SK-N-SH (cell line): ENCODE results near the gene TTC23.

Source experiments
- EP300 ChIP-seq, 2 experiments: IDR thresholded peaks; 2 replicates each; pipeline versions ENCODE4 v1.4.0 to v1.6.1; 2012; ENCODE audit warnings: borderline replicate concordance in 1 of 2, low read depth in 1 of 2, low read length in 1 of 2
- EZH2phosphoT487 ChIP-seq: fragments of 200-600 bp; sonication (generic); IDR thresholded peaks from 2 replicates; pipeline ENCODE4 v1.6.1; 2017; ENCODE audit warnings: low read depth, mixed run types, mild to moderate bottlenecking, antibody characterized with exemption, moderate library complexity, borderline replicate concordance
- GABPA ChIP-seq: IDR thresholded peaks from 2 replicates; pipeline ENCODE4 v1.4.0; 2012; ENCODE audit warnings: low read depth, mild to moderate bottlenecking
- MXI1 ChIP-seq: IDR thresholded peaks from 2 replicates; pipeline ENCODE4 v1.6.1; 2012; ENCODE audit warnings: mild to moderate bottlenecking, low read depth, low read length, improper control_type of control experiment
- POLR2AphosphoS5 ChIP-seq: IDR thresholded peaks from 2 replicates; pipeline ENCODE4 v1.6.1; 2012; ENCODE audit warnings: low read depth, low read length
- RAD21 ChIP-seq: IDR thresholded peaks from 2 replicates; pipeline ENCODE4 v1.6.1; 2012; ENCODE audit warnings: mild to moderate bottlenecking, low read length
- SIN3A ChIP-seq: IDR thresholded peaks from 2 replicates; pipeline ENCODE4 v1.6.1; 2012; ENCODE audit warnings: low read depth, mild to moderate bottlenecking, low read length, moderate library complexity, borderline replicate concordance
- SMC3 ChIP-seq: IDR thresholded peaks from 2 replicates; pipeline ENCODE4 v1.6.1; 2012; ENCODE audit warnings: low read depth, low read length, improper control_type of control experiment
- TAF1 ChIP-seq: IDR thresholded peaks from 2 replicates; pipeline ENCODE4 v1.6.1; 2012; ENCODE audit warnings: low read depth, mild to moderate bottlenecking, low read length, moderate library complexity, borderline replicate concordance
- TF ChIP-seq, protein P1 (sequence below): fragments of 200-600 bp; sonication (generic); IDR thresholded peaks from 2 replicates; pipeline ENCODE4 v1.6.1; 2017; ENCODE audit warnings: antibody characterized with exemption, mild to moderate bottlenecking, moderate library complexity
- TF ChIP-seq, protein P2 (sequence below): IDR thresholded peaks from 2 replicates; pipeline ENCODE4 v1.4.0; 2012; ENCODE audit warnings: low read depth, borderline replicate concordance
- TF ChIP-seq, protein P3 (sequence below): fragments of 150-350 bp; IDR thresholded peaks from 2 replicates; pipeline ENCODE4 v1.6.1; 2016; ENCODE audit warnings: mild to moderate bottlenecking, low read depth, low read length
- TF ChIP-seq, protein P4 (sequence below): IDR thresholded peaks from 2 replicates; pipeline ENCODE4 v1.6.1; 2012; ENCODE audit warnings: mild to moderate bottlenecking, low read depth, low read length, moderate library complexity

DNA sequence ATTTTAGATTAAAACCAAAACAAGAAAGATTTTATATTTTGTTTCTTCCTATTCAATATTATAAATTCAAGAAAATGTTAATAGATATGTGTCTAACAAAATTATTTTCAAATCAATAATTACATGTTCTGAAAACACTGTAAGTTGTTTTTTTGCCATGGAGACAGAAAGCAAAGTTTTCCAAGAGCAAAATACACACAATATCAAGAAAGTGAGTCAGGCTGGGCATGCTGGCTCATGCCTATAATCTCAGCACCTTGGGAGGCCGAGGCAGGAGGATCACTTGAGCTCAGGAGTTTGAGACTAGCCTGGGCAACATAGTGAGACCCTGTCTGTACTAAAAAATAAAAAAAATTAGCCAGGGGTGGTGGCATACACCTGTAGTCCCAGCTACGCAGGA lies 71.7 kb downstream of the TTC23 start:
- TF ChIP-seq, protein P1, sequence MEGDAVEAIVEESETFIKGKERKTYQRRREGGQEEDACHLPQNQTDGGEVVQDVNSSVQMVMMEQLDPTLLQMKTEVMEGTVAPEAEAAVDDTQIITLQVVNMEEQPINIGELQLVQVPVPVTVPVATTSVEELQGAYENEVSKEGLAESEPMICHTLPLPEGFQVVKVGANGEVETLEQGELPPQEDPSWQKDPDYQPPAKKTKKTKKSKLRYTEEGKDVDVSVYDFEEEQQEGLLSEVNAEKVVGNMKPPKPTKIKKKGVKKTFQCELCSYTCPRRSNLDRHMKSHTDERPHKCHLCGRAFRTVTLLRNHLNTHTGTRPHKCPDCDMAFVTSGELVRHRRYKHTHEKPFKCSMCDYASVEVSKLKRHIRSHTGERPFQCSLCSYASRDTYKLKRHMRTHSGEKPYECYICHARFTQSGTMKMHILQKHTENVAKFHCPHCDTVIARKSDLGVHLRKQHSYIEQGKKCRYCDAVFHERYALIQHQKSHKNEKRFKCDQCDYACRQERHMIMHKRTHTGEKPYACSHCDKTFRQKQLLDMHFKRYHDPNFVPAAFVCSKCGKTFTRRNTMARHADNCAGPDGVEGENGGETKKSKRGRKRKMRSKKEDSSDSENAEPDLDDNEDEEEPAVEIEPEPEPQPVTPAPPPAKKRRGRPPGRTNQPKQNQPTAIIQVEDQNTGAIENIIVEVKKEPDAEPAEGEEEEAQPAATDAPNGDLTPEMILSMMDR = no peak
- TF ChIP-seq TAF1 (no peak), SMC3 (no peak), GABPA (no peak), RAD21 (no peak), SIN3A (no peak), EZH2phosphoT487 (no peak), MXI1 (no peak), EP300 (IDR thresholded peaks at IDR 0.05; ENCODE audit: borderline replicate concordance in 1 of 2, low read depth in 1 of 2, low read length in 1 of 2) (no peak), POLR2AphosphoS5 (no peak)
- TF ChIP-seq, protein P2, sequence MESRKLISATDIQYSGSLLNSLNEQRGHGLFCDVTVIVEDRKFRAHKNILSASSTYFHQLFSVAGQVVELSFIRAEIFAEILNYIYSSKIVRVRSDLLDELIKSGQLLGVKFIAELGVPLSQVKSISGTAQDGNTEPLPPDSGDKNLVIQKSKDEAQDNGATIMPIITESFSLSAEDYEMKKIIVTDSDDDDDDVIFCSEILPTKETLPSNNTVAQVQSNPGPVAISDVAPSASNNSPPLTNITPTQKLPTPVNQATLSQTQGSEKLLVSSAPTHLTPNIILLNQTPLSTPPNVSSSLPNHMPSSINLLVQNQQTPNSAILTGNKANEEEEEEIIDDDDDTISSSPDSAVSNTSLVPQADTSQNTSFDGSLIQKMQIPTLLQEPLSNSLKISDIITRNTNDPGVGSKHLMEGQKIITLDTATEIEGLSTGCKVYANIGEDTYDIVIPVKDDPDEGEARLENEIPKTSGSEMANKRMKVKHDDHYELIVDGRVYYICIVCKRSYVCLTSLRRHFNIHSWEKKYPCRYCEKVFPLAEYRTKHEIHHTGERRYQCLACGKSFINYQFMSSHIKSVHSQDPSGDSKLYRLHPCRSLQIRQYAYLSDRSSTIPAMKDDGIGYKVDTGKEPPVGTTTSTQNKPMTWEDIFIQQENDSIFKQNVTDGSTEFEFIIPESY = no peak
- TF ChIP-seq, protein P3, sequence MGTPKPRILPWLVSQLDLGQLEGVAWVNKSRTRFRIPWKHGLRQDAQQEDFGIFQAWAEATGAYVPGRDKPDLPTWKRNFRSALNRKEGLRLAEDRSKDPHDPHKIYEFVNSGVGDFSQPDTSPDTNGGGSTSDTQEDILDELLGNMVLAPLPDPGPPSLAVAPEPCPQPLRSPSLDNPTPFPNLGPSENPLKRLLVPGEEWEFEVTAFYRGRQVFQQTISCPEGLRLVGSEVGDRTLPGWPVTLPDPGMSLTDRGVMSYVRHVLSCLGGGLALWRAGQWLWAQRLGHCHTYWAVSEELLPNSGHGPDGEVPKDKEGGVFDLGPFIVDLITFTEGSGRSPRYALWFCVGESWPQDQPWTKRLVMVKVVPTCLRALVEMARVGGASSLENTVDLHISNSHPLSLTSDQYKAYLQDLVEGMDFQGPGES = no peak
- TF ChIP-seq, protein P4, sequence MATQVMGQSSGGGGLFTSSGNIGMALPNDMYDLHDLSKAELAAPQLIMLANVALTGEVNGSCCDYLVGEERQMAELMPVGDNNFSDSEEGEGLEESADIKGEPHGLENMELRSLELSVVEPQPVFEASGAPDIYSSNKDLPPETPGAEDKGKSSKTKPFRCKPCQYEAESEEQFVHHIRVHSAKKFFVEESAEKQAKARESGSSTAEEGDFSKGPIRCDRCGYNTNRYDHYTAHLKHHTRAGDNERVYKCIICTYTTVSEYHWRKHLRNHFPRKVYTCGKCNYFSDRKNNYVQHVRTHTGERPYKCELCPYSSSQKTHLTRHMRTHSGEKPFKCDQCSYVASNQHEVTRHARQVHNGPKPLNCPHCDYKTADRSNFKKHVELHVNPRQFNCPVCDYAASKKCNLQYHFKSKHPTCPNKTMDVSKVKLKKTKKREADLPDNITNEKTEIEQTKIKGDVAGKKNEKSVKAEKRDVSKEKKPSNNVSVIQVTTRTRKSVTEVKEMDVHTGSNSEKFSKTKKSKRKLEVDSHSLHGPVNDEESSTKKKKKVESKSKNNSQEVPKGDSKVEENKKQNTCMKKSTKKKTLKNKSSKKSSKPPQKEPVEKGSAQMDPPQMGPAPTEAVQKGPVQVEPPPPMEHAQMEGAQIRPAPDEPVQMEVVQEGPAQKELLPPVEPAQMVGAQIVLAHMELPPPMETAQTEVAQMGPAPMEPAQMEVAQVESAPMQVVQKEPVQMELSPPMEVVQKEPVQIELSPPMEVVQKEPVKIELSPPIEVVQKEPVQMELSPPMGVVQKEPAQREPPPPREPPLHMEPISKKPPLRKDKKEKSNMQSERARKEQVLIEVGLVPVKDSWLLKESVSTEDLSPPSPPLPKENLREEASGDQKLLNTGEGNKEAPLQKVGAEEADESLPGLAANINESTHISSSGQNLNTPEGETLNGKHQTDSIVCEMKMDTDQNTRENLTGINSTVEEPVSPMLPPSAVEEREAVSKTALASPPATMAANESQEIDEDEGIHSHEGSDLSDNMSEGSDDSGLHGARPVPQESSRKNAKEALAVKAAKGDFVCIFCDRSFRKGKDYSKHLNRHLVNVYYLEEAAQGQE = no peak
